Prostate gland (tissue), 2 donors: ENCODE data around the gene SLC38A10.

Experiments
- POLR2A ChIP-seq: fragments of 450-650 bp; IDR thresholded peaks from one replicate; pipeline ENCODE4 v1.6.1; 2016; ENCODE audit warnings: antibody characterized with exemption, mild to moderate bottlenecking
- TF ChIP-seq, protein P1 (sequence below), 4 experiments: fragments of 200-600 bp in 2 of 4; fragments of 450-650 bp in 2 of 4; sonication (generic) in 2 of 4; IDR thresholded peaks; 1 replicate in 3 of 4; 2 replicates in 1 of 4; pipeline ENCODE4 v1.5.1; 2016 to 2019; ENCODE audit warnings: antibody characterized with exemption in 4 of 4, mild to moderate bottlenecking in 2 of 4, moderate library complexity in 2 of 4

DNA sequence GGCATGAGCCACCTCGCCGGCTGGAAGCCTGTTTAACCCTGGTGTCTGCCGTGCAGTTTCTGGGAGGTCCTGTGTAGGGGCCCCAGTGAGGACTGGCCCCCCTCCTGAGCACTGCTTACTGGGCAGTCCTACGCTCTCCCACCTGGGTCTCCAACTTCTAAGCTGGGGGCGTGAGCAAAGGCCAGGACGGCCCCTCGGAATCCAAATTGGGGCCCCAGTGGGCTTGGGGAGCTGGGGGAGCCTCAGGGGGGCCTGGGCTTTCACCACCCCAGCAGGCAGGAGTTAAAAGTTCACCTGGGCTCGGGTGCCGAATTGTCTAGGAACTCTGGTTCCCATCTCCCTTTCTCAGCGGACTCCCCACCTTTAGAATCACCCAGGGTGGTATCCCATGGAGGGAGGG lies 7.2 kb upstream of the SLC38A10 start:
- TF ChIP-seq, protein P1, sequence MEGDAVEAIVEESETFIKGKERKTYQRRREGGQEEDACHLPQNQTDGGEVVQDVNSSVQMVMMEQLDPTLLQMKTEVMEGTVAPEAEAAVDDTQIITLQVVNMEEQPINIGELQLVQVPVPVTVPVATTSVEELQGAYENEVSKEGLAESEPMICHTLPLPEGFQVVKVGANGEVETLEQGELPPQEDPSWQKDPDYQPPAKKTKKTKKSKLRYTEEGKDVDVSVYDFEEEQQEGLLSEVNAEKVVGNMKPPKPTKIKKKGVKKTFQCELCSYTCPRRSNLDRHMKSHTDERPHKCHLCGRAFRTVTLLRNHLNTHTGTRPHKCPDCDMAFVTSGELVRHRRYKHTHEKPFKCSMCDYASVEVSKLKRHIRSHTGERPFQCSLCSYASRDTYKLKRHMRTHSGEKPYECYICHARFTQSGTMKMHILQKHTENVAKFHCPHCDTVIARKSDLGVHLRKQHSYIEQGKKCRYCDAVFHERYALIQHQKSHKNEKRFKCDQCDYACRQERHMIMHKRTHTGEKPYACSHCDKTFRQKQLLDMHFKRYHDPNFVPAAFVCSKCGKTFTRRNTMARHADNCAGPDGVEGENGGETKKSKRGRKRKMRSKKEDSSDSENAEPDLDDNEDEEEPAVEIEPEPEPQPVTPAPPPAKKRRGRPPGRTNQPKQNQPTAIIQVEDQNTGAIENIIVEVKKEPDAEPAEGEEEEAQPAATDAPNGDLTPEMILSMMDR (IDR thresholded peaks at IDR 0.05), result no peak
- no peak for TF ChIP-seq POLR2A
